Progenitor cell of endocrine pancreas (in vitro differentiated cells): ENCODE measurements around the gene RGS7BP. TPM values are rescaled to one million over a fixed set of nuclear protein-coding genes. Genes with fewer than 3 reads are reported as not detected.

Source experiments
- DNase-seq: peaks from one replicate; pipeline ENCODE4 v3.0.0; 2021; ENCODE audit warnings: low spot score; ENCODE audit not compliant: unreplicated experiment
- H3K27ac Mint-ChIP-seq: 2 replicates; pipeline ENCODE4 v1.8.0; 2021; ENCODE audit warnings: mild to moderate bottlenecking, moderate library complexity, mixed read lengths
- H3K27me3 Mint-ChIP-seq: 2 replicates; pipeline ENCODE4 v1.8.0; 2021; ENCODE audit warnings: mixed read lengths
- H3K36me3 Mint-ChIP-seq: 2 replicates; pipeline ENCODE4 v1.8.0; 2022; ENCODE audit warnings: mixed read lengths; ENCODE audit not compliant: insufficient read depth
- H3K4me1 Mint-ChIP-seq: 2 replicates; pipeline ENCODE4 v1.8.0; 2021; ENCODE audit warnings: low read depth, mixed read lengths
- H3K4me3 Mint-ChIP-seq: 2 replicates; pipeline ENCODE4 v1.8.0; 2021; ENCODE audit warnings: low read depth, mild to moderate bottlenecking, moderate library complexity, mixed read lengths
- H3K9me3 Mint-ChIP-seq: 2 replicates; pipeline ENCODE4 v1.8.0; 2021; ENCODE audit warnings: low read depth, mixed read lengths
- CTCF ChIP-seq: fragments of 200-600 bp; sonication (generic); IDR thresholded peaks from one replicate; pipeline ENCODE4 v1.5.0; 2021; ENCODE audit warnings: antibody characterized with exemption, mild to moderate bottlenecking; ENCODE audit not compliant: unreplicated experiment
- total RNA-seq: library from RNA; stranded (reverse); gene quantifications from 2 replicates; pipeline ENCODE4 v1.2.1, GENCODE V29; 2021

Gene RGS7BP
- total RNA-seq, 1 donor from 2014 or later: 0.14 TPM

DNA sequence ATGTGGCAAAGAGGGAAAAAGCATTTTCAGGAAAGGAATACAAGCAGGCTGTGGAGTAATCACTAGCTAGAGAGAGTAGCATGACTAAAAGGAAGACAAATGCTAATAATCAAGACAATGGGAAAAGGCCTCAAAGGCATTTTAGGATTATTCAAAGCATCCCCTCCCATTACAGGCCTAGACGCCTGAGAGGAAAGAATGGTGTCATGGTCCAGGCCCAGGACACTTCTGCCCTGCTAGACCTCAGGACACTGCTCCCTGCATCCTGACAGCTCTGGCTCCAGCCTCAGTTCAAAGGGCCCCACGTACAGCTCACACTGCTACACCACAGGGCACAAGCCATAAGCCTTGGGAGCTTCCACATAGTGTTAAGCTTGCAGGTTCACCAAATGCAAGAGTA is 143.7 kb downstream of the RGS7BP start:
- H3K4me3 Mint-ChIP-seq: no peak overlapping the region
- no peaks in the 10 kb centered on the region for H3K36me3 Mint-ChIP-seq
- H3K27me3 Mint-ChIP-seq: peaks cover 4% of the 10 kb centered on the region
- H3K9me3 Mint-ChIP-seq: peaks cover 4% of the 10 kb centered on the region
- no peak overlapping the region for H3K27ac Mint-ChIP-seq
- H3K4me1 Mint-ChIP-seq: peaks cover 25% of the 10 kb centered on the region
- TF ChIP-seq CTCF: no peak
- DNase-seq: no peak

DNA sequence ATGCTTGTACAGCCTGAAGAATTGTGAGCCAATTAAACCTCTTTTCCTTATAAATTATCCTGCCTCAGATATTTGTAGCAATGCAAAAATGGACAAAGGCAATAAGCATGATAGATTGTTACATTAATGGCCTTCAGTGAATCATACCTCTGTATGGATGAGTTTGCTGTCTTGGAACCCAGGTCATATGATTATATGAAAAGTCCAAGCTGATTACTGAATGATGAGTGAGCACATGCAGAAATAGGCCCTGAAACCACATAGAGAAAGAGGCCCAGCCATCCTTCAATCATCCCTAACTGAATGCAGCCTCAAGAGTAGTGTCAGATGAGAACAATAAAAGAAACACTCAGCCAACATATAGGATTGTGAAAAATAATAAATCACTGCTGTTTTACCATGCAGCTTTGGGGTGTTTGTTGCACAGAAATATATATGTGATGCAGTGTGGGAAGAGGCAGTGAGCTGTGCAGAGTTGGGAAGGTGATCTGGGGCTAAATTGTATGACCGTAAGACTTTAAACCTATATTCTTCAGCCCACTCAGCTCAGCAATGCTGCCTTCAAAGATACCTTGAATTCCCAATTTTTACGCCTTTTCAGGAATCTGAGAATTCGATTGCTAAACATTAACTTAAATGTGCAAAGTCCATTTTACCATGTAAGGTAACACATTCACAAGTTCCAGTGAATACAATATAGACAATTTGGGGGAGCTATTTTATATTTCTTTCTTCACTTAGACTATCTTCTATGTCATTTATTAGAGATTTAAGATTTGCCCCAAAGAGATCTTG is 148.1 kb downstream of the RGS7BP start:
- Mint-ChIP-seq H3K27ac (no peak overlapping the region), H3K27me3 (no peaks in the 10 kb centered on the region), H3K9me3 (peaks cover 7% of the 10 kb centered on the region), H3K36me3 (no peaks in the 10 kb centered on the region), H3K4me1 (peaks cover 14% of the 10 kb centered on the region), H3K4me3 (no peak overlapping the region)
- TF ChIP-seq CTCF: no peak
- DNase-seq: no peak

GRCh38 chr5:64654561-64654938 is 148.7 kb downstream of the RGS7BP start:
- Mint-ChIP-seq H3K4me3 (no peak overlapping the region), H3K36me3 (no peaks in the 10 kb centered on the region), H3K4me1 (peaks cover 14% of the 10 kb centered on the region), H3K9me3 (peaks cover 7% of the 10 kb centered on the region), H3K27me3 (no peaks in the 10 kb centered on the region), H3K27ac (no peak overlapping the region)
- DNase-seq: no peak
- no peak for TF ChIP-seq CTCF

DNA sequence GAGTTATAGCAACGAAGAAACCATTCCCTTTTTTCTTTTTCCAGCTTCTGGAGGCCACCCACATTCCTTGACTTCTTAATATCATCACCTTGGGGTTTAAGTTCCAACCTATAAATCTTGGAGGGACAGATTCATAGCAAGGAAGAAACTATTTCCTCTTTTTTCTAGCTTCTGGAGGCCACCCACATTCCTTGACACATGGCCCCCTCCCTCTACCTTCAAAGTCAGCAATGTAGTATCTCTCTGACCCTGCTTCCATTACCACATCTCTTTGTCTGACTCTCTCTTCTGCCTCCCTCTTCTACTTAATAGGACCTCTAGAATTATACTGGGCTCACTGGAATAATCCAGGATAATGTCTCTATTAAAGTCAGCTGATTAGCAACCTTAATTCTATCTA is 149.8 kb downstream of the RGS7BP start:
- no peak for TF ChIP-seq CTCF
- Mint-ChIP-seq H3K4me3 (no peak overlapping the region), H3K27me3 (no peaks in the 10 kb centered on the region), H3K4me1 (peaks cover 14% of the 10 kb centered on the region), H3K9me3 (peaks cover 7% of the 10 kb centered on the region), H3K27ac (no peak overlapping the region), H3K36me3 (no peaks in the 10 kb centered on the region)
- DNase-seq: no peak

GRCh38 chr5:64659289-64659688 is 153.5 kb downstream of the RGS7BP start:
- H3K27me3 Mint-ChIP-seq: peaks cover 3% of the 10 kb centered on the region
- H3K9me3 Mint-ChIP-seq: peaks cover 3% of the 10 kb centered on the region
- H3K36me3 Mint-ChIP-seq: no peaks in the 10 kb centered on the region
- no peak overlapping the region for H3K27ac Mint-ChIP-seq
- TF ChIP-seq CTCF: no peak
- DNase-seq: no peak
- H3K4me1 Mint-ChIP-seq: peaks cover 7% of the 10 kb centered on the region
- no peak overlapping the region for H3K4me3 Mint-ChIP-seq

Other genes with a start within 250 kb of the RGS7BP start
- 0.51 TPM in 1 of 2 replicates, not detected in the other for gene SHISAL2B, start 184.5 kb downstream of the RGS7BP start, total RNA-seq